Spleen (tissue), 7 donors: ENCODE results near the gene TROAP.

ENCODE experiments used
- POLR2AphosphoS5 ChIP-seq, 3 donors: sonication (generic); formaldehyde crosslinking; IDR thresholded peaks; one replicate each; pipeline ENCODE4 v1.5.1; 2017; ENCODE audit warnings: antibody characterized with exemption in 3 of 3
- TF ChIP-seq, protein P1 (sequence below), 11 experiments: fragments of 200-600 bp in 7 of 11; fragments of 450-650 bp in 4 of 11; sonication (generic) in 4 of 11; IDR thresholded peaks in 8 of 11; conservative IDR thresholded peaks in 3 of 11; 1 replicate in 7 of 11; 2 replicates in 4 of 11; pipeline versions ENCODE4 v1.4.0 to v1.8.0; 2016 to 2021; ENCODE audit warnings: antibody characterized with exemption in 11 of 11, inconsistent platforms in 4 of 11, mild to moderate bottlenecking in 1 of 11
- donor health status: DM: no; HTN: no; CAD: no; lungs with moderate emphysema.
- donor health status: DM: no; HTN: no; CAD: no.
- donor health status: DM: no; HTN: no; CAD: no.

DNA sequence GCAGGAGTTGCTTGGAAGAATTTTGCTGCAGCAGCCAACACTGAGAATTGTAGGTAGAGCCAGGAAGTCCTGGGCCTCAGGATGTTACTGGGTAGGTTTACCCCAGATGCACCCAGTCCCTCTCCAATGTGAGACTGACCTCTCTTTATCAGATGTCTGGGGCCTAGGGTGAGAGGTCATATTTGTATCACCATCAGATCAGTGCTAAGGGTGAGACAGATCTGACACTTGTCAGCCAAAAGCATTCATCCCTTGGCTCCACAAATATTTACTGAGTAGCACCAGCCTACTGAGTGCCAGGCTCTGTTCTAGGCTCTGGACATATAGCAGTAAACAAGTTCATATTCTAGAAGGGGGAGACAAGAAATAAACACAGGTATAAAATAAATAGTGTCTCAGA lies 4.3 kb downstream of the TROAP start:
- TF ChIP-seq, protein P1, sequence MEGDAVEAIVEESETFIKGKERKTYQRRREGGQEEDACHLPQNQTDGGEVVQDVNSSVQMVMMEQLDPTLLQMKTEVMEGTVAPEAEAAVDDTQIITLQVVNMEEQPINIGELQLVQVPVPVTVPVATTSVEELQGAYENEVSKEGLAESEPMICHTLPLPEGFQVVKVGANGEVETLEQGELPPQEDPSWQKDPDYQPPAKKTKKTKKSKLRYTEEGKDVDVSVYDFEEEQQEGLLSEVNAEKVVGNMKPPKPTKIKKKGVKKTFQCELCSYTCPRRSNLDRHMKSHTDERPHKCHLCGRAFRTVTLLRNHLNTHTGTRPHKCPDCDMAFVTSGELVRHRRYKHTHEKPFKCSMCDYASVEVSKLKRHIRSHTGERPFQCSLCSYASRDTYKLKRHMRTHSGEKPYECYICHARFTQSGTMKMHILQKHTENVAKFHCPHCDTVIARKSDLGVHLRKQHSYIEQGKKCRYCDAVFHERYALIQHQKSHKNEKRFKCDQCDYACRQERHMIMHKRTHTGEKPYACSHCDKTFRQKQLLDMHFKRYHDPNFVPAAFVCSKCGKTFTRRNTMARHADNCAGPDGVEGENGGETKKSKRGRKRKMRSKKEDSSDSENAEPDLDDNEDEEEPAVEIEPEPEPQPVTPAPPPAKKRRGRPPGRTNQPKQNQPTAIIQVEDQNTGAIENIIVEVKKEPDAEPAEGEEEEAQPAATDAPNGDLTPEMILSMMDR (IDR thresholded peaks at IDR 0.05 in 8 of 11, conservative IDR thresholded peaks at IDR 0.05 in 3 of 11): no peak
- no peak for TF ChIP-seq POLR2AphosphoS5 (IDR thresholded peaks at IDR 0.05)
